Lower leg skin (tissue), 3 donors: ENCODE results near the gene DCDC2B.

Source experiments
- CTCF ChIP-seq, 3 donors: fragments of 450-650 bp; IDR thresholded peaks; one replicate each; pipeline ENCODE4 v1.5.1; 2016; ENCODE audit warnings: antibody characterized with exemption in 3 of 3, mild to moderate bottlenecking in 3 of 3, moderate library complexity in 2 of 3
- POLR2A ChIP-seq, 2 donors: fragments of 450-650 bp; IDR thresholded peaks; one replicate each; pipeline ENCODE4 v1.6.1; 2016 to 2017; ENCODE audit warnings: antibody characterized with exemption in 2 of 2, mild to moderate bottlenecking in 1 of 2, moderate library complexity in 1 of 2

DNA sequence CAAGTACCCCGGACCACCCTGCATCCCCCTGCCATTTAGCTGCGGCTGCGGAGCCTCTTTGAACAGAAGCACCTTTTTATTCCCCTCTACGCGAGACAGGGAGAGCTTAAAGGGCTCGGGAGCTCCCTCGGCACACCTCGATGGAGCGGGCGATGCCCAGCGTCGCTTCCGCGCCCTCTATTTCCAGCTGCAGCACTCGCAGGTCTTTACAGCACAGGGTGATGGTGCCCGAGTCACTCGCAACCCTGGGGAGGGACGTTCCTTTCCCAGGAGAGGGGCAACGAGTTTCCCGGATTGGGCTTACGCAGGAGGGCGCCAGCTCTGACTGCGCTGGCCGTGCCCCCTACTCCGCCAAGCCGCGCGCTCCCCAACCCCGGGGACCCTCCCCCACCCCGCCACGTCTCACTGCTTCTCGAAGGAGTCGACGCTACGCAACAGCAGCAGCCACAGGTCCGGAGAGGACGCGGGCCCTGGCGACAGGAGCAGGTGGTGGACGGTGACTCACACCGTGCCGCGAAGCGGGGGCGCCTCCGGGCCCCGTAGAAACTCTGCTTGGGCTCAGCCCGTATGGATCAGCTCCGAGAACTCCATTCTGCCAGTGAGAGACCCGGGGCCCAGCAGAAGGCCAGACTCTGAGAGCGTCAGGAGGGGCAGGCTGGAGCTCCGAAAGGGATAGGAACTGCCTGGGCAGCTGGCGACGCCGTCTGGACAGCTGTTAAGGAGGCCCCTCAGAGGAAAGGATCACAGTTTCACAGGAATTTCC lies 32.3 kb downstream of the DCDC2B start:
- TF ChIP-seq CTCF (IDR thresholded peaks at IDR 0.05) (no peak), POLR2A (IDR thresholded peaks at IDR 0.05) (no peak)
